Smooth muscle cell (in vitro differentiated cells): ENCODE data around the gene ACTRT2. TPM values are rescaled to one million over a fixed set of nuclear protein-coding genes. Genes with fewer than 3 reads are reported as not detected.

Experiments
- DNase-seq: peaks from one replicate; lab custom pipeline; 2025; ENCODE audit not compliant: unreplicated experiment; lab: John Stamatoyannopoulos, UW
- H2AFZ ChIP-seq: fragments of 200-600 bp; sonication (generic); 2 replicates; pipeline ENCODE4 v1.6.0; 2016; ENCODE audit warnings: antibody characterized with exemption, low read depth, mild to moderate bottlenecking
- H3F3A ChIP-seq: fragments of 200-600 bp; sonication (generic); 2 replicates; pipeline ENCODE4 v1.6.0; 2017; ENCODE audit warnings: antibody characterized with exemption, low read depth
- H3K27ac ChIP-seq: fragments of 200-600 bp; sonication (generic); 2 replicates; pipeline ENCODE4 v1.5.1; 2016; ENCODE audit warnings: low read depth, mild to moderate bottlenecking
- H3K27me3 ChIP-seq: fragments of 200-600 bp; sonication (generic); 2 replicates; pipeline ENCODE4 v1.6.1; 2016; ENCODE audit warnings: low read depth, mild to moderate bottlenecking
- H3K36me3 ChIP-seq: fragments of 200-600 bp; sonication (generic); 2 replicates; pipeline ENCODE4 v1.5.1; 2016; ENCODE audit warnings: low read depth
- H3K4me1 ChIP-seq: fragments of 200-600 bp; sonication (generic); 2 replicates; pipeline ENCODE4 v1.5.1; 2016; ENCODE audit warnings: low read depth
- H3K4me2 ChIP-seq: fragments of 200-600 bp; sonication (generic); 2 replicates; pipeline ENCODE4 v1.6.0; 2016; ENCODE audit warnings: mild to moderate bottlenecking
- H3K4me3 ChIP-seq: fragments of 200-600 bp; sonication (generic); 2 replicates; pipeline ENCODE4 v1.5.1; 2016; ENCODE audit warnings: mild to moderate bottlenecking
- H3K79me2 ChIP-seq: fragments of 200-600 bp; sonication (generic); 2 replicates; pipeline ENCODE4 v1.6.0; 2016; ENCODE audit warnings: low read depth, mild to moderate bottlenecking
- H3K9ac ChIP-seq: fragments of 200-600 bp; sonication (generic); 2 replicates; pipeline ENCODE4 v1.6.0; 2016; ENCODE audit warnings: low read depth
- H3K9me3 ChIP-seq: fragments of 200-600 bp; sonication (generic); replicated peaks from 2 replicates; pipeline ENCODE4 v1.5.1; 2016; ENCODE audit warnings: low read depth
- H4K20me1 ChIP-seq: fragments of 200-600 bp; sonication (generic); 2 replicates; pipeline ENCODE4 v1.6.0; 2016; ENCODE audit warnings: low read depth
- WGBS: methylation state at CpG from one replicate; pipeline ENCODE4 v1.1.7; 2016; ENCODE audit warnings: low lambda C conversion rate; 5-methylcytosine and 5-hydroxymethylcytosine counted together
- polyA plus RNA-seq: library from polyadenylated mRNA; unstranded; fragments of >200 nt; fragmentation: Nextera tagmentation; extraction: Ambion mirVana; gene quantifications from 2 replicates; pipeline ENCODE4 v1.2.1, GENCODE V29; 2016
- total RNA-seq: library from RNA; depleted of rRNA; stranded (reverse); fragments of >200 nt; gene quantifications from 2 replicates; pipeline ENCODE4 v1.2.3, GENCODE V29; 2014
- TF ChIP-seq, protein P1 (sequence below): fragments of 200-600 bp; sonication (generic); IDR thresholded peaks from 2 replicates; pipeline ENCODE4 v1.5.1; 2017; ENCODE audit warnings: borderline replicate concordance, mild to moderate bottlenecking, antibody characterized with exemption; ENCODE audit not compliant: insufficient read depth, poor library complexity, severe bottlenecking

The ACTRT2 gene
- total and polyA plus RNA-seq, 2 experiments from 2014 or later: not detected

DNA sequence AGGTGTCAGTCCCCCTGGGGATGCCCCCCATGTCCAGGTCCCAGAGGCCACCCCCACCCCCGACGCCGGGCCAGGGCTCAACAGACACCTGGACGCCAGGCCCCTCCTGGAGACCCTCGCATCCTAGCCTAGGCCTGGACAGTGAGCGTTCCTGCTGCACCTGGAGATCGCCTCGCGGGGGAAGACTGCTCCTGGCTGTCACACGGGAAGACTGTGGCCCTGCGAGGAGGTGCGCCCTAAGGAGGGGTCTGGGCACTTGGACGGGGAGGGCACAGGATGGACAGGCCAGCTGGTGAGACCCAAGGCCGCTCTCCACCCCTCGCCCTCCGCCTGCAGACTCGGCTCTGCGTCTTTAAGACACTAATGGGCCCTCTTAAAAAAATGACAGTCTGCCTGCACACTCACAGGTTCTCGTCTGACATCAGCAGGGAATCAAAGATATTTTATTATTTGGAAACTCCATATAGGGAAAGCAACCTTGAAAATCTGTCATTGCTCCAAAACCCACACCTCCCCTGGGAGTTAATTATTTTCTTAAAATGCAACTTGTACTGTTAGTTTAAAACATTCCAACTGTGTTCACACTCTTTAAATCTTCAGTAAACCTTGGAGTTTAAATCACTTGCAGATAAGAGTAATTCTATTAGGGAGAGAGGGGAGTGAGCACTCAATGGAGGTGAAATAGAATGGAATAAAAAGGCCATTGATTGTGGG lies 45.6 kb upstream of the ACTRT2 start:
- H3F3A ChIP-seq: no peaks in the 10 kb centered on the region
- H3K4me1 ChIP-seq: no peaks in the 10 kb centered on the region
- no peaks in the 10 kb centered on the region for H4K20me1 ChIP-seq
- H3K27me3 ChIP-seq: no peaks in the 10 kb centered on the region
- no peak overlapping the region for H3K27ac ChIP-seq
- H3K36me3 ChIP-seq: no peaks in the 10 kb centered on the region
- H3K4me3 ChIP-seq: no peak overlapping the region
- H3K4me2 ChIP-seq: no peak overlapping the region
- H2AFZ ChIP-seq: no peak overlapping the region
- H3K9me3 ChIP-seq: no peaks in the 10 kb centered on the region
- DNase-seq: no peak
- no peak overlapping the region for H3K9ac ChIP-seq
- WGBS: 86% methylated on average over 19 of the region's 19 CpGs
- H3K79me2 ChIP-seq: no peaks in the 10 kb centered on the region
- TF ChIP-seq, protein P1, sequence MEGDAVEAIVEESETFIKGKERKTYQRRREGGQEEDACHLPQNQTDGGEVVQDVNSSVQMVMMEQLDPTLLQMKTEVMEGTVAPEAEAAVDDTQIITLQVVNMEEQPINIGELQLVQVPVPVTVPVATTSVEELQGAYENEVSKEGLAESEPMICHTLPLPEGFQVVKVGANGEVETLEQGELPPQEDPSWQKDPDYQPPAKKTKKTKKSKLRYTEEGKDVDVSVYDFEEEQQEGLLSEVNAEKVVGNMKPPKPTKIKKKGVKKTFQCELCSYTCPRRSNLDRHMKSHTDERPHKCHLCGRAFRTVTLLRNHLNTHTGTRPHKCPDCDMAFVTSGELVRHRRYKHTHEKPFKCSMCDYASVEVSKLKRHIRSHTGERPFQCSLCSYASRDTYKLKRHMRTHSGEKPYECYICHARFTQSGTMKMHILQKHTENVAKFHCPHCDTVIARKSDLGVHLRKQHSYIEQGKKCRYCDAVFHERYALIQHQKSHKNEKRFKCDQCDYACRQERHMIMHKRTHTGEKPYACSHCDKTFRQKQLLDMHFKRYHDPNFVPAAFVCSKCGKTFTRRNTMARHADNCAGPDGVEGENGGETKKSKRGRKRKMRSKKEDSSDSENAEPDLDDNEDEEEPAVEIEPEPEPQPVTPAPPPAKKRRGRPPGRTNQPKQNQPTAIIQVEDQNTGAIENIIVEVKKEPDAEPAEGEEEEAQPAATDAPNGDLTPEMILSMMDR: no peak

DNA sequence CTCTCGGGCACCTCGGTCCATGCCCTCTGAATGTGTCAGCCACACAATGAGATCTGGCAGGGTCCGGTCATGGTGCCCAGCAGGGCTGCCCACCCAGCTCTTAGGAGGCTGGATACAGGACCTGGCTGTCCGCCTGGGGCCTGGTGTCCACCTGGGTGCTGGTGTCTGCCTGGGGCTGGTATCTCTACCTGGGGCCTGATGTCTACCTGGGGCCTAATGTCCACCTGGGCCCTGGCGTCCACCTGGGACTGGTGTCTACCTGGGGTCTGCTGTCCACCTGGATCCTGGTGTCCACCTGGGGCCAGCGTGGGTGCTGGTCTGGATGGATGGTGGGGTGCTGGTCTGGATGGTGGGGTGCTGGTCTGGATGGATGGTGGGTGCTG lies 45.1 kb upstream of the ACTRT2 start:
- no peaks in the 10 kb centered on the region for H3K4me1 ChIP-seq
- no peaks in the 10 kb centered on the region for H3F3A ChIP-seq
- WGBS: 85% methylated on average over 6 of the region's 6 CpGs
- no peak overlapping the region for H2AFZ ChIP-seq
- no peaks in the 10 kb centered on the region for H3K27me3 ChIP-seq
- H3K36me3 ChIP-seq: no peaks in the 10 kb centered on the region
- H3K9ac ChIP-seq: no peak overlapping the region
- no peak overlapping the region for H3K4me3 ChIP-seq
- no peaks in the 10 kb centered on the region for H4K20me1 ChIP-seq
- H3K4me2 ChIP-seq: no peak overlapping the region
- TF ChIP-seq, protein P1: no peak
- DNase-seq: no peak
- no peaks in the 10 kb centered on the region for H3K79me2 ChIP-seq
- no peaks in the 10 kb centered on the region for H3K9me3 ChIP-seq
- H3K27ac ChIP-seq: no peak overlapping the region

DNA sequence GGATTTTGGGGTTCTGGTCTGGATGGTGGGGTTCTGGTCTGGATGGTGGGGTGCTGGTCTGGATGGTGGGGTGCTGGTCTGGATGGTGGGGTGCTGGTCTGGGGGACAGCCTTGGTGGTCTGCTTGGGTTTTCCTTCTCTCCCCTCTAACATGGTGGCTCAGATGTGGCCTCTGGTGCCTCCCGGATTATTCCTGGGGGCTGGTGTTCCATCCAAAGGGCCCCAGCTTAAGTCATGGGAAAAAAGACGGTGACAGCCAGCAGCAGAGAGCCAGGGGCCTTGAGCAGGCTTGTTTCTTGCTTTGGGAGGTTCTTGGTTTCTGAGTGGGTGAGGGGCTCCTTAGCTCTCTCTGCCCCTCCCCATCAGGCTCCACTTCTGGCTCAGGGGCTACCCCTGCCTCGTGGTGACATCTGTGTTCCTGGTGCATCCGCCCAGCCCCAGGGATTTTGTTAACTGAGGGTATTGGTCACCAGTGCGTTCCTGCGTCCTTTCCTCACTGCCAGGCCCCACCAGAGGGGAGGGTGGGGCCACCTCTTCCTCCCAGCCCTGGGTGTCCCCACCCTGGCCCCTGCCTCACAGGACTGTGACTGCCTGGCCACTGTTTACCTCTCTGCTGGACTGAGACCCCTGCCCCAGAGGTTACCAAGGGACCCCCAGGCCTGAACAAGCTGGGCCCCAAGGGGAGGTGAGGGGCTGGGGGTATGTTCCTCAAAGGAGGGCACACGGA lies 43.2 kb upstream of the ACTRT2 start:
- Histone ChIP-seq H3K27ac (no peak overlapping the region), H3K4me2 (no peak overlapping the region), H3K9ac (no peak overlapping the region), H3F3A (no peaks in the 10 kb centered on the region), H3K79me2 (no peaks in the 10 kb centered on the region), H3K27me3 (no peaks in the 10 kb centered on the region), H3K4me3 (no peak overlapping the region), H4K20me1 (no peaks in the 10 kb centered on the region), H3K36me3 (no peaks in the 10 kb centered on the region), H2AFZ (no peak overlapping the region), H3K9me3 (no peaks in the 10 kb centered on the region), H3K4me1 (no peaks in the 10 kb centered on the region)
- 95% methylated on average over 4 of the region's 7 CpGs for WGBS
- TF ChIP-seq, protein P1: no peak
- DNase-seq: no peak
